ENCODE data around the gene UBE3B. TPM values are rescaled to one million over a fixed set of nuclear protein-coding genes. Genes with fewer than 3 reads are reported as not detected.

UBE3B gene
- total and polyA plus RNA-seq, 8 donors: 9.4 to 104 (median 22.2) TPM

- Histone ChIP-seq H3K27me3 (no peaks in the 10 kb centered on the region), H3K36me3 (peaks cover 82 to 100% (median 99%) of the 10 kb centered on the region in 4 donors), H3K4me3 (no peak overlapping the region), H3K9me3 (no peaks in the 10 kb centered on the region), H3K27ac (no peak overlapping the region), H3K4me1 (no peaks in the 10 kb centered on the region)
- intact Hi-C loops (cut with DNase I; ENCODE audit: low total_unique reads): no loop called here
- DNase-seq: no peak
- no peak for TF ChIP-seq EP300 (IDR thresholded peaks at IDR 0.05)
- TF ChIP-seq POLR2A (IDR thresholded peaks at IDR 0.05): no peak
- no peak for TF ChIP-seq CTCF (IDR thresholded peaks at IDR 0.05)
- no peak for TF ChIP-seq POLR2AphosphoS5 (IDR thresholded peaks at IDR 0.05)
- WGBS, 5 donors: 69 to 91% (median 88%) methylated on average over 1 of the region's 1 CpG
Observed at GRCh38 chr12:109512608-109513007, 35.2 kb downstream of the UBE3B start.

DNA sequence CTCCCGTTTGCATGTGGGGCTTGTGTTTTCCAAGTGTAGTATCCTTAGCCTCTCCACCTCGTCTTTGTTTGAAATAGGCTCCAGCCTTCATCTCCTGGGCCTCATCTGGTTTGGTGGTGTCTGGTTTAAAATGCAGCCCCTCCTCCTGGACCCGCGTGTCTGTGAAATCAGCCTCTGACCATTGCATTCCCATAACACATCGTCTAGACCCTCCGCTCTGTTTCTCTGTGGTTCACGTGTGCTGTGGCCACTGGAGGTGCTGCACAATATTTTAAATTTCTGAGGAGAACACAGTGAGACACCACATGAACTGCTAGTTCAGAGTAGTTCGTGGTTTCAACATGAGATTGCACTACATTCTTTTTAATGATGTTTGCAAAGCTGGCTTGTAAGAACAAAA, 35.6 kb downstream of the UBE3B start:
- Histone ChIP-seq H3K36me3 (peaks cover 82 to 100% (median 99%) of the 10 kb centered on the region in 4 donors), H3K4me3 (no peak overlapping the region), H3K4me1 (no peaks in the 10 kb centered on the region), H3K9me3 (no peaks in the 10 kb centered on the region), H3K27me3 (no peaks in the 10 kb centered on the region), H3K27ac (no peak overlapping the region)
- DNase-seq: no peak
- no peak for TF ChIP-seq POLR2A (IDR thresholded peaks at IDR 0.05)
- no peak for TF ChIP-seq EP300 (IDR thresholded peaks at IDR 0.05)
- no peak for TF ChIP-seq POLR2AphosphoS5 (IDR thresholded peaks at IDR 0.05)
- no peak for TF ChIP-seq CTCF (IDR thresholded peaks at IDR 0.05)
- intact Hi-C loops (cut with DNase I; ENCODE audit: low total_unique reads): no loop called here
- 69 to 86% (median 79%) methylated on average over 8 of the region's 8 CpGs for WGBS, 5 donors

GRCh38 chr12:109513977-109514376, 36.5 kb downstream of the UBE3B start:
- TF ChIP-seq EP300 (IDR thresholded peaks at IDR 0.05): no peak
- no peak for TF ChIP-seq POLR2AphosphoS5 (IDR thresholded peaks at IDR 0.05)
- no peak for TF ChIP-seq CTCF (IDR thresholded peaks at IDR 0.05)
- TF ChIP-seq POLR2A (IDR thresholded peaks at IDR 0.05): no peak
- 81 to 92% (median 87%) methylated on average over 4 of the region's 4 CpGs for WGBS, 5 donors
- no peak overlapping the region for H3K27ac ChIP-seq
- intact Hi-C loops (cut with DNase I; ENCODE audit: low total_unique reads): no loop called here
- H3K9me3 ChIP-seq: no peaks in the 10 kb centered on the region
- H3K4me3 ChIP-seq: no peak overlapping the region
- peaks cover 73 to 100% (median 98%) of the 10 kb centered on the region in 4 donors for H3K36me3 ChIP-seq
- no peaks in the 10 kb centered on the region for H3K4me1 ChIP-seq
- no peaks in the 10 kb centered on the region for H3K27me3 ChIP-seq
- no peak for DNase-seq

GRCh38 chr12:109517619-109518018, 40.2 kb downstream of the UBE3B start:
- Histone ChIP-seq H3K4me1 (no peaks in the 10 kb centered on the region), H3K4me3 (no peak overlapping the region), H3K27me3 (no peaks in the 10 kb centered on the region), H3K36me3 (peaks cover 55 to 100% (median 98%) of the 10 kb centered on the region in 4 donors), H3K9me3 (no peaks in the 10 kb centered on the region), H3K27ac (peak overlapping the region in 3 of 5 donors; percentile 60 to 68 (median 64))
- intact Hi-C loops (cut with DNase I; ENCODE audit: low total_unique reads): no loop called here
- peak in 1 of 2 donors; percentile 23 for DNase-seq
- TF ChIP-seq POLR2A (IDR thresholded peaks at IDR 0.05) (no peak), CTCF (IDR thresholded peaks at IDR 0.05) (no peak), EP300 (IDR thresholded peaks at IDR 0.05) (no peak), POLR2AphosphoS5 (IDR thresholded peaks at IDR 0.05) (no peak)
- WGBS, 5 donors: 81 to 85% (median 83%) methylated on average over 6 of the region's 6 CpGs

Measured in stomach (tissue), 9 donors.